Measurements from ENCODE around the gene NTRK3.

The NTRK3 gene

GRCh38 chr15:88231909-88232644, 24.5 kb downstream of the NTRK3 start:
- DNase-seq (ENCODE audit: low read depth in 2 of 2) = no peak

- no peak for DNase-seq (ENCODE audit: low read depth in 2 of 2)
Observed at GRCh38 chr15:88230823-88231222, 25.7 kb downstream of the NTRK3 start.

- no peak for DNase-seq (ENCODE audit: low read depth in 2 of 2)
Observed at GRCh38 chr15:88225461-88225860, 31.1 kb downstream of the NTRK3 start.

- DNase-seq (ENCODE audit: low read depth in 2 of 2) = no peak
Observed at GRCh38 chr15:88223084-88223483, 33.5 kb downstream of the NTRK3 start.

GRCh38 chr15:88221836-88222235, 34.7 kb downstream of the NTRK3 start:
- no peak for DNase-seq (ENCODE audit: low read depth in 2 of 2)

GRCh38 chr15:88220443-88221335, 35.9 kb downstream of the NTRK3 start:
- no peak for DNase-seq (ENCODE audit: low read depth in 2 of 2)

- no peak for DNase-seq (ENCODE audit: low read depth in 2 of 2)
Observed at GRCh38 chr15:88219623-88220022, 36.9 kb downstream of the NTRK3 start.

GRCh38 chr15:88218557-88219221, 37.9 kb downstream of the NTRK3 start:
- no peak for DNase-seq (ENCODE audit: low read depth in 2 of 2)

GRCh38 chr15:88215066-88215648, 41.4 kb downstream of the NTRK3 start:
- DNase-seq (ENCODE audit: low read depth in 2 of 2) = no peak

GRCh38 chr15:88209111-88209510, 47.4 kb downstream of the NTRK3 start:
- DNase-seq (ENCODE audit: low read depth in 2 of 2) = no peak

GRCh38 chr15:88208396-88208795, 48.1 kb downstream of the NTRK3 start:
- DNase-seq (ENCODE audit: low read depth in 2 of 2) = no peak

- DNase-seq (ENCODE audit: low read depth in 2 of 2) = no peak
Observed at GRCh38 chr15:88207565-88207964, 49.0 kb downstream of the NTRK3 start.

GRCh38 chr15:88204584-88204983, 52.0 kb downstream of the NTRK3 start:
- DNase-seq (ENCODE audit: low read depth in 2 of 2) = no peak

- DNase-seq (ENCODE audit: low read depth in 2 of 2) = no peak
Observed at GRCh38 chr15:88202231-88202630, 54.3 kb downstream of the NTRK3 start.

GRCh38 chr15:88201207-88201606, 55.3 kb downstream of the NTRK3 start:
- DNase-seq (ENCODE audit: low read depth in 2 of 2) = no peak

- no peak for DNase-seq (ENCODE audit: low read depth in 2 of 2)
Observed at GRCh38 chr15:88196961-88197360, 59.6 kb downstream of the NTRK3 start.

GRCh38 chr15:88194162-88194561, 62.4 kb downstream of the NTRK3 start:
- no peak for DNase-seq (ENCODE audit: low read depth in 2 of 2)

- DNase-seq (ENCODE audit: low read depth in 2 of 2) = no peak
Observed at GRCh38 chr15:88193415-88193814, 63.1 kb downstream of the NTRK3 start.

- no peak for DNase-seq (ENCODE audit: low read depth in 2 of 2)
Observed at GRCh38 chr15:88191812-88192165, 64.8 kb downstream of the NTRK3 start.

GRCh38 chr15:88190232-88190631, 66.3 kb downstream of the NTRK3 start:
- no peak for DNase-seq (ENCODE audit: low read depth in 2 of 2)

- no peak for DNase-seq (ENCODE audit: low read depth in 2 of 2)
Observed at GRCh38 chr15:88188300-88188699, 68.2 kb downstream of the NTRK3 start.

- no peak for DNase-seq (ENCODE audit: low read depth in 2 of 2)
Observed at GRCh38 chr15:88187195-88187594, 69.3 kb downstream of the NTRK3 start.
